Measurements from ENCODE around the gene ZIC5. TPM values are rescaled to one million over a fixed set of nuclear protein-coding genes. Genes with fewer than 3 reads are reported as not detected.

ZIC5 gene
- not detected for total RNA-seq

GRCh38 chr13:99971576-99972189 lies at the start of gene ZIC5:
TSS of gene ZIC5 (minus strand) at chr13:99971767. CDS start at chr13:99971603, 164 bp downstream.
- ATAC-seq (no peak), DNase-seq (ENCODE audit: low spot score) (no peak)

- no peak for DNase-seq (ENCODE audit: low spot score)
- ATAC-seq: no peak
These were observed 48.3 kb upstream of the ZIC5 start for GRCh38 chr13:100019780-100020356.

GRCh38 chr13:100014621-100015020 lies 43.1 kb upstream of the ZIC5 start:
- ATAC-seq: no peak
- no peak for DNase-seq (ENCODE audit: low spot score)

- DNase-seq (ENCODE audit: low spot score) (no peak), ATAC-seq (no peak)
These were observed 26.7 kb upstream of the ZIC5 start for GRCh38 chr13:99998261-99998660.

GRCh38 chr13:99997702-99998214 lies 26.2 kb upstream of the ZIC5 start:
- DNase-seq (ENCODE audit: low spot score) (no peak), ATAC-seq (no peak)

- no peak for DNase-seq (ENCODE audit: low spot score)
- no peak for ATAC-seq
These were observed 24.9 kb upstream of the ZIC5 start for GRCh38 chr13:99996381-99996973.

- ATAC-seq: no peak
- no peak for DNase-seq (ENCODE audit: low spot score)
These were observed 24.2 kb upstream of the ZIC5 start for GRCh38 chr13:99995589-99996380.

GRCh38 chr13:99995104-99995588 lies 23.6 kb upstream of the ZIC5 start:
- DNase-seq (ENCODE audit: low spot score) (no peak), ATAC-seq (no peak)

- no peak for DNase-seq (ENCODE audit: low spot score)
- no peak for ATAC-seq
These were observed 23.1 kb upstream of the ZIC5 start for GRCh38 chr13:99994638-99995020.

GRCh38 chr13:99993660-99994637 lies 22.4 kb upstream of the ZIC5 start:
- ATAC-seq (no peak), DNase-seq (ENCODE audit: low spot score) (no peak)

GRCh38 chr13:99992949-99993351 lies 21.4 kb upstream of the ZIC5 start:
- ATAC-seq (no peak), DNase-seq (ENCODE audit: low spot score) (no peak)

GRCh38 chr13:99991828-99992775 lies 20.5 kb upstream of the ZIC5 start:
- ATAC-seq (no peak), DNase-seq (ENCODE audit: low spot score) (no peak)

GRCh38 chr13:99991013-99991827 lies 19.7 kb upstream of the ZIC5 start:
- DNase-seq (ENCODE audit: low spot score) (no peak), ATAC-seq (no peak)

GRCh38 chr13:99990126-99990977 lies 18.8 kb upstream of the ZIC5 start:
- ATAC-seq (peak; percentile 24), DNase-seq (ENCODE audit: low spot score) (no peak)

- ATAC-seq (peak; percentile 23), DNase-seq (ENCODE audit: low spot score) (no peak)
These were observed 17.9 kb upstream of the ZIC5 start for GRCh38 chr13:99989276-99990125.

- ATAC-seq: no peak
- DNase-seq (ENCODE audit: low spot score): no peak
These were observed 17.1 kb upstream of the ZIC5 start for GRCh38 chr13:99988529-99989275.

All from left lobe of liver (tissue), 2 donors.